Measurements from ENCODE around the gene TNS3. TPM values are rescaled to one million over a fixed set of nuclear protein-coding genes. Genes with fewer than 3 reads are reported as not detected.

TNS3 gene
- total and polyA plus RNA-seq, 2 donors (not counting 3 experiments of a cell fraction or from before 2014, with no cell fraction given): 10.4 to 45.1 TPM

GRCh38 chr7:47373871-47374451 is 207.9 kb downstream of the TNS3 start:
- FAIRE-seq: peak; percentile 74
- ChIA-PET POLR2A (no interaction called here), CTCF (interaction anchor here (0.8 to 1.7 kb wide), 2 partner anchors 36 to 107 kb away, joined by 3 to 6 read pairs; no protein-coding TSS in a partner anchor)
- Histone ChIP-seq H4K20me1 (replicated peaks; ENCODE audit: control insufficient read depth, extremely low read depth, insufficient read depth, low read length) (no peaks in the 10 kb centered on the region), H3K4me3 (replicated peaks in 1 of 3; ENCODE audit: insufficient read depth in 1 of 3, low read depth in 1 of 3, low read length in 3 of 3) (no peak overlapping the region), H3K4me1 (ENCODE audit: control insufficient read depth, extremely low read depth, insufficient read depth, low read length) (no peaks in the 10 kb centered on the region), H3K4me2 (ENCODE audit: insufficient read depth, low read length) (no peak overlapping the region), H3K9me3 (replicated peaks; ENCODE audit: control insufficient read depth, insufficient read depth, low read length) (no peaks in the 10 kb centered on the region), H3K79me2 (ENCODE audit: control insufficient read depth, insufficient read depth, low read length) (no peaks in the 10 kb centered on the region), H3K36me3 (ENCODE audit: control insufficient read depth in 2 of 2, extremely low read depth in 1 of 2, insufficient read depth in 2 of 2, low read length in 2 of 2) (peaks cover 0 to 3% of the 10 kb centered on the region in 2 experiments), H3K9me1 (replicated peaks; ENCODE audit: control insufficient read depth, extremely low read depth, insufficient read depth, low read length) (no peaks in the 10 kb centered on the region), H3K9ac (replicated peaks; ENCODE audit: extremely low read depth, insufficient read depth, low read length) (no peak overlapping the region), H3K27ac (ENCODE audit: insufficient read depth, low read depth, low read length) (no peak overlapping the region), H3K27me3 (ENCODE audit: control insufficient read depth in 2 of 2, insufficient read depth in 2 of 2, low read length in 2 of 2) (no peaks in the 10 kb centered on the region), H2AFZ (ENCODE audit: low read depth, low read length) (no peak overlapping the region)
- DNase-seq (ENCODE audit: low read depth, low spot score): peak; percentile 23
- intact Hi-C loops (cut with micrococcal nuclease) (loop anchor here (5.0 kb wide), 1 partner anchor 107 kb away; no protein-coding TSS in a partner anchor), dilution Hi-C loops (cut with MboI; ENCODE audit: extremely low pct_ligation_motif_present, low sequenced_read_pairs) (no loop called here)
- BruUV-seq (replicated peaks): no TSS peak
- TF ChIP-seq GATA2 (IDR thresholded peaks at IDR 0.05; ENCODE audit: insufficient read depth, insufficient read length, low read depth, low read length) (no peak), JUN (IDR thresholded peaks at IDR 0.05; ENCODE audit: borderline replicate concordance, insufficient read depth, insufficient read length, low read depth) (no peak), EZH2 (IDR thresholded peaks at IDR 0.05; ENCODE audit: borderline replicate concordance, low read depth, low read length, severe bottlenecking) (no peak), FOS (IDR thresholded peaks at IDR 0.05; ENCODE audit: borderline replicate concordance, insufficient read depth, low read length) (no peak), MYC (IDR thresholded peaks at IDR 0.05; ENCODE audit: low read depth, low read length) (no peak), CTCF (IDR thresholded peaks at IDR 0.05; ENCODE audit: extremely low read depth in 1 of 2, insufficient read depth in 1 of 2, low read depth in 1 of 2, low read length in 2 of 2) (no peak), POLR2A (IDR thresholded peaks at IDR 0.05; ENCODE audit: low read depth, low read length) (no peak), MAX (IDR thresholded peaks at IDR 0.05; ENCODE audit: insufficient read depth, insufficient read length) (no peak), POLR2AphosphoS5 (IDR thresholded peaks at IDR 0.05; ENCODE audit: insufficient read depth, low read depth, low read length) (no peak)

All from endothelial cell of umbilical vein (primary cell).